SKM-1 treated with dmso at 0.1 percent for 144 hours (cell line): ENCODE results near the gene FGD4.

Experiments
- DNase-seq: peaks from one replicate; lab custom pipeline; 2025; ENCODE audit not compliant: unreplicated experiment; lab: John Stamatoyannopoulos, UW

Gene FGD4

DNA sequence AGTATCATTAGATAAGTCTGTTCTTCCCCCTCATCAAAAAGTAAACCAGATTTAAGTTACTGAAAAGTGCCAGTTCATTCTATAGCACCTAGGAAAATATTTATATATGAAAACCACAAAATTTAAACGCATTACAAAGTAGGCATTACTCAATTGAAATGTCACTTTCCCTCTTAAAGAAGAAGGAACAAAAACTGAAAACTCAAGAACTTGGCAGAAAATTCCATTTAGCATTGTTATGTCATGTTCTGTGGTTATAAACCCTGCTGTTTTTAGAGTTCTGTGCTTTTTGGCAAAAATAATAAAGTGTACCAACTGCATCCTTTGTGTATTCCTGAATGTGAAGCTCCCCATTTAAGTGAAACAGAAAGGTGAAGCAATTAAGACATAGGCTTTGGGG is 3.6 kb downstream of the FGD4 start:
- no peak for DNase-seq

DNA sequence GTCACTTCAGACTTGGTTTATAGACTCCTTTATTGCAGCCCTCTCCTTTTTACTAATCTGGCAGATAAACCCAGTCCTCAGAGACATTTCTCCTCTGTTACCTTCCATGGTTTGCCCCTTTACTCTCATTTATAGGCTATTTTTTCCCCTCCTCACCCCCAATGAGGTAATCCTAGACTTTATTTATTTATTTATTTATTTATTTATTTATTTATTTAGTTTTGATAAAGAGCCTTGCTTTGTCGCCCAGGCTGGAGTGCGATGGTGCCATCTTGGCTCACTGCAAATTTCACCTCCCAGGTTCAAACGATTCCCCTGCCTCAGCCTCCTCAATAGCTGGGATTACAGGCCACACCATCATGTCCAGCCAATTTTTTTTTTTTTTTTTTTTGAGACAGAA is 8.4 kb downstream of the FGD4 start:
- DNase-seq = no peak

DNA sequence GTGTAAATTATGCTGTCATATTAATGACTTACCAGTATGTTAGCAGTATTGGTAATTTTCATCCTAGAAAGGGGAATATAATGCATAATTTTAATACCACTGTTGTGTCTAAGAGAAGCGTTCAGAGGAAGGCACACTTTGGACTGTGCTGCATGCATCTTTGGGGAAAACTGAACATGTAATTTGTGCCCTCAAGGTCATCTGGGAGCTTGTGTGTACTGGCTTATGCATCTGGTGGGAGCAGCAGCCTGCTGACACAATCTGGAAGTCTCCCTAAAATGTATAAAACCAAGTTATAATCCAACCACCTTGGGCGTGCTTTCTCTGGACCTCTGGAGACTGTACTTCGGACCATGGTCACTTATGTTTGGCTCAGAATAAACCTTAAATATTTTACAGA is 14.1 kb downstream of the FGD4 start:
- no peak for DNase-seq

DNA sequence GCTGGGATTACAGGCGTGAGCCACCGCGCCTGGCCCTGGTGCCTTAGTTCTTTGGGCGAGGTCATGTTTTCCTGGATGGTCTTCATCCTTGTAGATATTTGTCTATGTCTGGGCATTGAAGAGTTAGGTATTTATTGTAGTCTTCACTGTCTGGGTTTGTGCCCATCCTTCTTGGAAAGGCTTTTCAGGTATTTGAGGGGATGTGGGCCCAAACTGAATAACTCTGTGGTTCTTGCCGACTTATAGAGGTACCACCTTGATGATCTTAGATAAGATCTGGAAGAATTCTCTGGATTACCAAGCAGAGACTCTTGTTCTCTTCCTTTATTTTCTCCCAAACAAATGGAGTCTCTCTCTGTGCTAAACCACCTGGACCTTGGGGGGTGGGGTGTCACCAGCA is 18.9 kb downstream of the FGD4 start:
- DNase-seq = no peak

DNA sequence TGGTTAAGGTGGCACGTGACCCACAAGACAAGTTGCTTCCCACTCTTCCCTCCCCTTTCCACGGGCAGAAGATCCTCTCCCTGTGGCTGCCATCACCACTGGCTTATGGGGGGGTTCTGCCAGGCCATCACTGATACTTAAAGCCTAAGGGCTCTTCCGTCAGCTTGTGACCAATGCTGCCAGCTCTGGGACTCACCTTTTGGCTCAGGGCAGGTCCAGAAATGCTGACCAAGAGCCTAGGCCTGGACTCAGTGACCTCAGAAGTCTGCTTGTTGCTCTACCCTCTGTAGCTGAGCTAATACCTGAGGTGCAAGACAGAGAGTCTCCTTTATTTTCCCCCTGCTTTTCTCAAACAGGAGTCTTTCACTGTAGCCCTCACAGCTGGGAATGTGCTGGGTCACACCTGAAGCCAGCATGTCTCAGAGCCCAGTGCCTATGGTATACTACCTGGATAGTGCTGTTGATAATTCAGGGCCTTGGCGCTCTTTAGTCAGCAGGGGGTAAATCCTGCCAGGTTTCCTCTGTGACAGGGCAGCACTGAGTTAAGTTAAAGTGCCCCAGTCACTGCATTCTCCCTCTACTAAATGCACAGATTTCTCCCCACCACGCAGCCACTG is 19.7 kb downstream of the FGD4 start:
- no peak for DNase-seq

DNA sequence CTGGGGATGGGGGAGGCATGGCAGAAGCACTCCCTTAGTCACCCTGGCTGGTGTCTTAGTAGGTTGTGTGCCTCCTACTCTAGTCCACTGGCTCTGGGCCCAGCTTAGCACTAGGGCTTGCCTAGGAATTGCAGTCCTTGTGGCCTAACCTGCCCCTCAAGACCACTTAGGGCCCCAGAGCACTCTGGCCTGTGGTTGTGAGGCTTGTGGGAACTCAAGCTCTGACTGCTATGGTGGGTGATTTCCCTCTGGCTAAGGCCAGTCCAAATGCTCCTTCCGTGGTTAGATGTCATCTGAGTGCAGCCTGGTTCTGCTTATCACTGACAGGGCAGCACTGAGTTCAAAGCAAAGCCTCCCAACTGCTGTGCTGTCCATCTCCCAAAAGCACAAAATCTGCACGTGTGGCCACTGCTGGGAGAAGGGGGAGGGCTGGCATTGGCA is 20.2 kb downstream of the FGD4 start:
- no peak for DNase-seq

DNA sequence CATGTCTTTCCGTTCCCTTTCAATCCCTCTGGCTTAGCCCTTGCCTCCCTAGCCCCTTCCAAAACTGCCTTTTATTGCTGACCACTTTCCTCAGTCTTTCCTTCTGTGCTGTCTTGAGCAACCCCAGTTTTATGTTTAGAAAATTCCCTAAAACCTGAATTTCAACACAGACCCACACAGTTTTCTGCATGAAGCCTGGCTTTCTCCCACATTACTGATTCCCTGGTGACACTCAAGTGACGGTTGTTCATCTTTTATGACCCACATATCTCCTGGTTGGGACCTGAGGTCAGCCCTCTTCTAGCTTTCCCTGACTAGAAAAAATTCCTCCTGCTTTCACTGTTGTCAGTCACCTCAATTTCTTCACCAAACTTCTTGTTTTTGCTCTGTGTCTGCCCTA is 21.0 kb downstream of the FGD4 start:
- no peak for DNase-seq

DNA sequence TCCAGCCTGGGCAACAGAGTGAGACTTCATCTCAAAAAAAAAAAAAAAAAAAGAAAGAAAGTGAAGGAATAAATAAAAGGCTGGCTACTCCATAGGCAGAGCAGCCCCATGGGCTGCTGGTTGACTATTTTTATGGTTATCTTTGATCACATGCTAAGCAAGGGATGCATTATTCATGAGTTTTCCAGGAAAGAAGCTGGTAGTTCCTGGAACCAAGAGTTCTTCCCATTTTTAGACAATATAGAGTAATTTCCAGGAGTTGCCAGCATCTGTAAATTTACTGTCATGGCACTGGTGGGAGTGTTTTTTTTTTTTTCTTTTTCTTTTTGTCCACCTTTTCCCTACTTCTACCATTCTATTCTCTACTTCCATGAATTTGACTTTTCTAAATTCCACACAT is 24.2 kb downstream of the FGD4 start:
- no peak for DNase-seq

DNA sequence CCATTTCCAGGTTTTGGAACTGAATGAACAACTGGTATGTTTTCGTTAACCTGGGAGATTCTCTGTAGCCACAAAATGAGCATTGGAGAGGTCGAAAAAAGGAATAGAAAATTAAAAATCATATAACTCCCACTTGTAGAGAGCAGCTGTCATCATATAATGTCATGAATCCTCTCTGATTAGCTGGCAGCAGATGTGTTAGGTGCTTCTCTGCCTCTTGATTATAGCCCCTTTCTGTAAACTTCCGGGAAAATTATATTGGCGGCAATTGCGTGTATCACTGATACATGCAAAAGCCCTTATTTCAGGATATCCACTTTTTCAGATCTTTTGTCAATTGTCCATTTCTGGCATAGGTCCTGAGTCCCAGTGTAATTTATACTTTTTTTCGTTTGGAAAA is 31.7 kb downstream of the FGD4 start:
- no peak for DNase-seq

DNA sequence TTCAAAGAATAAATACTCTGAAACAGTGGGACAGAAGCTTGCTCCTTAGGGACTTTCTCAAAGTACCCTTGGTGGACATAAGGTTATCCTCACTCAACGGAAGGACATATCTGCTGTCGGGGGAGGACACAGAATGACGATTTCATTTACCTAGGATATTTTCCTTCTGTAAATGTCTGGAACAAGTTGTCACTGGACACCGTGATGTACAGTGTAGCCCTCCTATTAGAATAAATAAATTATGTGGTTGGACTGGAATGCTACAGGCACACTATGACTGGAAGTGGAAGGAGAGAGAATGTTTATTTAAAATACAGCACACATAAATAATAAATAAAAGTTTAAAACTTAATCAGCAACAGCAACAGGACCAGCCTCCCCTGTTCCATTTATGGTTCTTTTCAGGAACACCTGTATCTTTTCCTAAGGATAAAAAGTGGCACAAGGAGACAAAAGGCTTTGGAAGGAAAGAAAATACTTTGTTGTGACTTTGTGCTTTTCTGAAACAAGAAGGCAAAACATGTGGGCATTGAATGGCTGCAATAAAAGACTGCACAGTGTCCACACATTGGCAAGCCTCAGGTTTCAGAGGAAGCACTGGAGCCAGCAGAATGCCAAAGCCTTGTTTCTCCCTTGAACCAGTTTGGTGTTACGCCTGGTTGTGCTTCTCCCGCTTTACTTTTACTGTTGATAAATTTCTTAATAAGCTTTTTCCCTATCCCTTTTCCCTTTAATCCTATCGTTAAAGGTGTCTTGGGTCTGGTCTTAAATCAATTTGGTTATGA is 36.8 kb downstream of the FGD4 start:
- no peak for DNase-seq

DNA sequence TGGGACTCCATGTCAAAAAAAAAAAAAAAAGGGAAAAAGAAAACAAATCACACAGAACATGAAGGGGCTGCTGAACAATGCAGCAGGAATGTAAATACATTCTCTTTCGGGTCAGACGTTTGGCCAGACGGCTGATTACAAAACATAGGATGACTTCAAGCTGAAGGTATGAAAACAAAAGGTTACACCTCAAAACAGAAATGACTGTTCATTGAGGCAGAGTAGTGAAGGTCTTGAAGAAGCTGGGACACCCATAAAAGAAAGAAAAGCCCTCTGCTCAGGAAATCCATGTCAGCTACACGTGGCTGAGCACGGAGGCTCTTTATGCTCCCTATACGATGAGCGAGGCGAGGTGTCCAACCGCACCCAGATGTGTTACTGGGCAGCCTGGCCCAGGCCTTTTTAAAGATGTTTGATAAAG is 37.7 kb downstream of the FGD4 start:
- no peak for DNase-seq

DNA sequence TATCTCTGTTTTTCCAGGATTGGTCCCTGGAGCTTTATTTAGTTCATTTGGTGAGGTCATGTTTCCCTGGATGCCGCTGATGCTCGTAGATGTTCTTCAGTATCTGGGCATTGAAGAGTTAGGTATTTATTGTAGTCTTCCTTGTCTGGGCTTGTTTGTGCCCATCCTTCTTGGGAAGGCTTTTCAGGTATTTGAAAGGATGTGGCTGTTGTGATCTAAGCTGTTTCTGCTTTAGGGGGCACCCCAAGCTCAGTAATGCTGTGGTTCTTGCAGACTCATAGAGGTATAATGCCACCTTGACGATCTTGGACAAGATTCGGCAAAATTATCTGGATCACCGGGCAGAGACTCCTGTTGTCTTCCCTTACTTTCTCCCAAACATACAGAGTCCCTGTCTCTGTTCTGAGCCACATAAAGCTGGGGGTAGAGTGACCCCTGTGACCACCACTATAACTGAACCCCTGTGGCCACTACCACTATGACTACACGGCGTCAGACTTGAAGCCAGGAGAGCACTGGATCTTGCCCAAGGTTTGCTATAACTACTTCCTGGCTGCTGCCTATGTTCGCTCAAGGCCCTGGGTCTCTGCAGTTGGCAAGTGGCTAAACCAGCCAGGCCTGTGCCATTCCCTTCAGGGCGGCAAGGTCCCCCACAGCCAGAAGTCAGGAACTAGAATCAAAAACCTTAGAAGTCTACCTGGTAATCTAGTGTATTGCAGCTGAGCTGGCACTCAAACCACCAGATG is 40.9 kb downstream of the FGD4 start:
- DNase-seq = no peak

DNA sequence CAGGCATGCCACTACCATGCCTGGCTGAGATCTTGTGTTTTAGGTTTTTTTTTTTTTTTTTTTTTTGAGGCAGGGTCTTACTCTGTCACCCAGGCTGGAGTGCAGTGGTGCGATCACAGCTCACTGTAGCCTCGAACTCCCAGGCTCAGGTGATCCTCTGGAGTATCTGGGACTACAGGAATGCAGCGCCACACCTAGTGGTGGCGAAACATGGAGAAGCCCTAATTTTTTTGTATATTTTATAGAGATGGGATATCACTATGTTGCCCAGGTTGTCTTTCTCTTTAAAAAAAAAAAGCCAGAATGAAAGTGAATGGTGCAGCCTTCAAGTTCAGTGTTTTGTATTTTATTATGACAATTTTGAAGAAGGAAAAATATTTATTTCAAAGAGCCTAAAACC is 44.1 kb downstream of the FGD4 start:
- DNase-seq = no peak

DNA sequence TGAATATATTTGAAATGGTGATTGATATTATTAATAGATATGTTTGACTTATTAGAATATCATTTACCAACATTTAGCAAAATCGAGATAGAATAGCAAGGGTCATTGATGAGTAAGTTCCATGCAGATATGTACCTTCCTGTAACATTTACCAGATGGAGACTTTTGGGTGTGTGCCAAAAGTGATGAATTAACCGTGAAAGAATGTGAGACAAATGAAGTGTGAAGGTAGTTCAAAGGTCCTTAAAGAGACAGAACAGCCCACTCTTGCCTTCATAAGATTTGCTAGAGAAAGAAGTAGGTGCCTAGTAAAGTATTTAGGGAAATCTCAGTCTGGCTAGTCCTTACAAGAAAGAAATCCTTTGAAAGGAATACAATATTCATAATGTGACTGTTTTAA is 45.5 kb downstream of the FGD4 start:
- no peak for DNase-seq

DNA sequence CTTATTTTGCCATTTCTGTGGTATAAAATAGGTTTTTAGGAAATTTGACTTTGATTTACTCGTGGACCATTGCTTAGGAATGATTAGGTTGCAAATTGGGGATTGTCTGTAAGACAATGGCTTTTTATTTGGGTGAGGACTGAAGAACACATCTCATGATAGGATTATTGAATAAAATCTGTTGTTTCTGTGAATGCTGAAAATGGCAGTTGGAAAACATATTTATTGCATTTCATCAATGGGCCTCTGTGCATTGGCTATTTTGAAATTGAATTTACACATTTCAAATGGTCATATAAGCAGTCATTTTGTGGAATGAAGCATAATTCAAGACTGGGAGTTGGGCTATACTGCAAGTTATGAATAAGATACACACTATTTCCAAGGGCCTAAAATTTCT is 46.0 kb downstream of the FGD4 start:
- DNase-seq = no peak

DNA sequence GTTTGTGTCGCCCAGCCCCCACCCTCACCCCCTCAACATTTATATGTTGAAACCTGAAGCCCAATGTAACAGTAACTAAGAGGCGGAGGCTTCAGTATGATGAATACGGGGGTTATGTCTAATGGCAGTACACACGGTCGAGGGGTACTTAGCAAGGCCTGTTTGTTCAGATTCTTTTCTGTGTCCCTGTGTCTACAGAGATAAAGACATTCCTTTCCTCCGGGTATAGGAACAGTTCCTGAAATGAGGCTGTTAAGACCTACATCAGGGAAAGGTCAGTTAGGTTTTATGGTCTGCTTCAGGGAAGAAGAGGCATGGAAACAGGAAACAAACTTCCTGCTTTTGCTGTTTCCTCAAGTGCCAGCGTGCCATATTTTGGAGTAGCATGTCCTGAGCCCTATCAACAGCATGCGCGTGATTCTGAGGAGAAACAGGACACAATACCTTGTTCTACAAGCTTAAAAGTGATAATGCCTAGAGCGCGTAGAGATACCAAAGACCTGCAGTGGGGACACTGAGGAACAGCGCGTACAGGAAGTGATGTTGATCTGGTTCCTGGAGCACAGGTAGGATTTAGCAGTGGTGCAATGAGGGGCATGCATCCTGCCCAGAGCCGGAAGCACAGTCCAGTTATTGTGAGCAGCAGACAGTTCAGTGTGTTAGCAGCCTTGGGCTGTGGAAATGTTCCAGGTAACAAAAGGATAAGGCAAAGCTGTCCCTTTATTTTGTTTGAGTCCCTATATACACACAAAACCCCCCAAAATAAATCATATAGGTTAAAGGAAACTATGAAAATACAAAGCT is 47.2 kb downstream of the FGD4 start:
- no peak for DNase-seq

DNA sequence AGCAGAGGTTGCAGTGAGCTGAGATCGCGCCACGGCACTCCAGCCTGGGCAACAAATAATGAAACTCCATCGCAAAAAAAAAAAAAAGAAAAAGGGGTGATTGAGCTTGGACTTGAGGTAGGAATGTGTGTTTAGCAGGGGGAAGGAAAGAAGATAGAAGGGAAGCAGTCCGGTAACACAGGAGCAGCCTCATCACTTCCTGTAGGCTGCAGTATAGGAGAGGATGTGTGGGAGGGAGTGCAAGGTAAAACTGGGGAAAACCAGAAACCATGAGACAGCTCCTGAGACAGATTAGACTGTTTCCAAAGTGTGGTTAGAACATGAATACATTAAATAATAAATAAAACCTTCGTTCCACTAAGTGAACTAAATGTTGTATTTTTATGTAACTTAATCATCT is 49.2 kb downstream of the FGD4 start:
- DNase-seq = no peak

DNA sequence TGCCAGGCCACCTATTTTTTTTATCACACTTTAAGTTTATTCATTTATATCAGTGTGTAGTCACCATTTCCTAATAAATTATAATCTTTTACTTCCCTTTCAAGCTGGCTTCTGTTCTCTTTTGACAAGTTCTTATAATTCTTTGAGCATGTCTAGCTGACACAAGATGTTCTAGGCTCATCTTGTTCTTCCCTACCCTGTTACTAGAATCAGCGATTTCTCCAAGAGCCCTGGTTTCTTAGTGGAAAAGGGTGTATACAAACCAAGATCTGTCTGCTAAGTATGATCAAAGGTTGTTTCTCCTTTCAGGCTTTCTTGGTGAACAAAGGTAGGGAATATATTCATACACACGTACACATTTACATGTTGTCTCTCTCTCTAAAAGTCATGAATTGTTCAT is 51.0 kb downstream of the FGD4 start:
- no peak for DNase-seq

DNA sequence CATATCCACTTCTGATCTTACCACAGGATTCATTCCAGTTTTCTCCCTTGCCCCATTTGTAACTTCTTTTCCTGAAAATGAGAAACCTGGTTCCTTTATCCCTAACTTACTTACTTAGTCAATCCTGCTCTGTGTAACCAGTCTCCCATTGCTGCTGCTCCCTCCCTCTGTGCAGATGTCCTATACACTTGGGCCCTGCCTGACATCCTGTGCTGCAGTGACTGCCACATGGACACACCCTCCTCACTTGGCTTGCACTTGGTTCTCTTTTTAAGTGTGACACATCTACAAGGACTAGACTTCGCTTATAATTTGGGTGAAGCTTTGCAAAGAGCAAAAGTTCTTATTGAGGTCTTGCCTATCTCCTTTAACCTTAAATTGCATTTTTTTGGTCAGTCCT is 51.4 kb downstream of the FGD4 start:
- no peak for DNase-seq

DNA sequence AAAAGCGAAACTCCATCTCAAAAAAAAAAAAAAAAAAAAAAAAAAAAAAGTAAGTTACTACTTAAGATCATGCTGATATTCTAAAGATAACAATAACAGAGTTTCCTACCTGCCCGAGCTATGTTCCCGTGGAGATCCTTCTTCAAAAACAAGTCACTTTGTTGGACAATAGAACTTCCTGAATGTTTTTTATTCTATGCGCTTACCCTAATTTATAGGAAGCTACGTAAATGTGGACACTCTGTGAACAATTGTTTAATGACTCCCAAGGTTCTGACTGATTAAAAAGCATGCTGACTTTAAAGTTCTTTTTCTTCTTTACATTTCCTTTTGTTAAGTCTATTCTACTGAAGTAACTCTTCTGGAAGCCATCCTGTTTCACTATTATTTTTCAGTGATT is 52.5 kb downstream of the FGD4 start:
- no peak for DNase-seq

DNA sequence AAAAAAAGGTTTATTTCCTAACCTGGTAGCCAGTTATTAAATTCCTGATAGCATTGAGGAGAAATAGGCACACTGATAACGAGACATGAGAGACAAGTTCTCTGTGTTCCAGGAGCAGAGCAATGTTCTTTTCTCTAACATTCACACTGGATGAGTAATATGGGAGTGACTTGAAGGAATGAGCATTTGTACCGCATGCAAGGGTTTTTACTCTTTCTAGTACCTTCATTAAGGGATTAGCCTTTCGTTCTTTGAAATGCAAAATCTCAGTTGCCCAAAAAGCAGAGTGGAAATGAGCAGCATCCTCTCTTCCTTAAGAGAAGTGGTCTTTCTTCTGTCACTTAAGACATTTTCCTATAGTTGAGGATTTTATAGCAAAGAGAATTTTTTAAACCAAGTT is 54.7 kb downstream of the FGD4 start:
- DNase-seq = no peak
